Epithelial cell of prostate (primary cell): ENCODE data around the gene KDF1.
"Not testable (repeated sequence)": the region's sequence is repeated elsewhere in the genome, so short reads cannot be mapped to it uniquely, and the experiment has no call there.

Experiments
- DNase-seq: peaks from one replicate; pipeline ENCODE4 v3.0.0-alpha.2; 2011; ENCODE audit warnings: low read depth, low spot score
- H3K27ac ChIP-seq: fragments of 450-650 bp; 2 replicates; pipeline ENCODE4 v1.5.1; 2017; ENCODE audit warnings: mild to moderate bottlenecking

KDF1 gene

DNA sequence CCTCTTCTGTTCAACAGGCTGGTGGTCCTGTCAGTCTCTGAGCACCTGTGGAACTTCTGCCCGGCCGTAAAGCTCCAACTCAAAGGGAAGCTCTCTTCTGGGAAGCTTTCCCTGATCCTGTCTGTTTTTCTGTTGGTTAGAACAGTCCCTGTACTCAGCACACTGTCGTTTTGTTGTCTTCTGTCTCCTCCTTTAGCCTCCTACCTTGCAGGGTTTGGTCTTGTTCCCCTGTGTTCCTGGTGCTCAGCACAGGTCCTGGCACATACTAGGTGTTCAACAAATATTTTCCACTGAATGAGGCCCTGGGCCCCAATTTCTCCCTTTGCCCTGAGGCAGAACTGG is 328 bp upstream of the KDF1 start:
- H3K27ac ChIP-seq = peak overlapping the region; percentile 82

DNA sequence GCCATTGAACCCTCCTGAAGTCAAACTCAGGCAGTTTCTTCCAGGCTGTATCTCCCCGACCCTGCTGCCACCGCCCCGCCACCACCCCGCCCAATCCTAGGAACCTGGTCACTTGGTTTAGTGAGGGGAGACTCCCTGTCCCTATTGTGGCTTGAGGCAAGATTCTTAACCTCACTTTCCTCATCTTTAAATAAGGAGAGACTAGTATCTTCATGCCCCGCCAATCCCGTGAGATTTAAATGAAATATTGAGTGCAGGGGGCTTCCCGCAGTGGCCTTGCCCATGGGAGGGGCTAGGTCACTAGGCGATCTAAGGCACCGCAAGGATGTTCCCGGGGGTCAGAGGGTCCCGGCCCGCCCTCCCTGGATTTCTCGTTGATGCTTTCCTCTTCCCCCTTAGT is 998 bp downstream of the KDF1 start:
- peak overlapping the region; percentile 82 for H3K27ac ChIP-seq
- DNase-seq = no peak

More for the DNA sequence above, 328 bp upstream of the KDF1 start:
- DNase-seq = no peak

DNA sequence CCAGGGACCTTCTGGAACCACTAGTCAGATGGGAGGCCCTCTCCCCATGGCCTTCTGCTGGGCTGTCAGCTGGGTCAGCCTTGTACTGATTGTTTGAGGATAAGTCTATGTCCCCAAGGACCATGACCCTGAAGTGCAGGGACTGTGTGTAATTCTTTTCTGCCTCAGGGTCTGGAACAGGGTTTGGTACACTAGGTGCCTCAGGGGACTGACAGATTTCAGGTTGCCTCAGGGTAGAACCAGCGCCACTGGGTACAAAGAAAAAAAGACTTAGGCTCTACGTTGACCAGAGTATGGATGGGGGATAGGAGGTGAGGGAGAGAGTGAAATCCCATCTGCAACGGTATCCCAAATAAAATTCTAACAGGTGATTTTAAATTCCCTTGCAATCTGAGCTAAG is 3.0 kb downstream of the KDF1 start:
- no peak for DNase-seq
- H3K27ac ChIP-seq = no peak overlapping the region

DNA sequence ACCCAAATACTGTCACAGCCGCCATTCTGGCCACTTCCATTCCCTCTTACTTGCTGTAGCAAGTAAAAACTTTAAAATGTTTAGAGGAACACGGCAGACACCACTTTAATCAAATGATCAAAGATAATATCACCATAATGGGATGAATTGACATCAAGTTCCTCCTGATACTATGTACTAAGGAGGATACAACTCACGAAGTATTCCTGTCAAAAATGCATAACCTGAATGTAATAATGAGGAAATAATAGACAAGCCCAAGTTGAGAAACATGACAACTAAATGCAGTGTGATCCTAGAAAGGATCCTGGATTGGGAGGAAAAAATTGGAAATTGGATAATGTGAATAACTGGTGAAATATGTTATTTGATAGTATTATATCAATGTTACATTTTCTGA is 3.9 kb downstream of the KDF1 start:
- no peak for DNase-seq
- no peak overlapping the region for H3K27ac ChIP-seq

DNA sequence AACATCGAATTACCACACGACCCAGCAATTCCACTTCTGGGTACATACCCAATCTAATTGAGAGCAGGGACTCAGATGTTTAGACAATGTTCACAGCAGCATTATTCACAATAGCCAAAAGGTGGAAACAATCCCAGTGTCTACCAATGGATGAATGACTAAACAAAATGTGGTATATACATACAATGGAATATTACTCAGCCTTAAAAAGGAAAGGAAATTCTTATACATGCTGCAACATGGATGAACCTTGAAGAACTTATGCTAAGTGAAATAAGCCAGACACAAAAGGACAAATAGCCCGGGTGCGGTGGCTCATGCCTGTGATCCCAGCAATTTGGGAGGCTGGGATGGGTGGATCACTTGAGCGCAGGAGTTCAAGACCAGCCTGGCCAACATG is 6.9 kb downstream of the KDF1 start:
- DNase-seq = no peak
- no peak overlapping the region for H3K27ac ChIP-seq

DNA sequence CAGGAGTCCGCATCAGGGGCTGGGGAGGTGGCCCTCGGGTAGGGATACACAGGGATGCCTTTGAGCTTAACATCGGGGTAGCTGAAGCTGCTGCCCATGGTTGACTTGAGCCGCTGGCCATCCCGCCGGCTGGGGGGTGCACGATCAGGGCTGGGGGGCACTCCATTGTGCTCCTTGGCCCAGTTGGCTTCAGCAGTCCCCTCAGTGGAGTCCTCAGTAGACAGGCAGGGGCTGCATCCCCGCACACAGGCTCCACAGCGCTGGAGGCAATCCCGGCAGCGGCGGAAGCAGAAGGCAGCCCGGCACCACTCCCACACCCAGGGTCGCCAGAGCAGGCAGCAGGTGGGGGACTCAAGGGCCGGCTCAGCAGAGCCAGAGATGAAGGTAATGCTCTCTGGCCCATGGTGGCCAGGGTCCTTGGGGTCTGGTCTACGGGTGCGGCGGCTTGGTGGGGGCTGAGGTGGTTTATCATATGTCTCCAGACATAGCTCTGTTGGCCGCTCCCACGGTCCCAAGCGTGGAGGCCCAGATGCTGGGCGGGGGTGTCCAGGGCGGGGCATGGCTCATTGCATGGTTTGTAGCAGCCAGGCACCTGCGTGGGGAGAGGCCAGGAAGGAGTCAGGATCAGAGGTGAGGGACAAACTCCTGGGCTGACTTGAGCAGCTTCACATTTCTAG is 8.3 kb downstream of the KDF1 start:
- H3K27ac ChIP-seq = no peak overlapping the region
- DNase-seq = no peak

DNA sequence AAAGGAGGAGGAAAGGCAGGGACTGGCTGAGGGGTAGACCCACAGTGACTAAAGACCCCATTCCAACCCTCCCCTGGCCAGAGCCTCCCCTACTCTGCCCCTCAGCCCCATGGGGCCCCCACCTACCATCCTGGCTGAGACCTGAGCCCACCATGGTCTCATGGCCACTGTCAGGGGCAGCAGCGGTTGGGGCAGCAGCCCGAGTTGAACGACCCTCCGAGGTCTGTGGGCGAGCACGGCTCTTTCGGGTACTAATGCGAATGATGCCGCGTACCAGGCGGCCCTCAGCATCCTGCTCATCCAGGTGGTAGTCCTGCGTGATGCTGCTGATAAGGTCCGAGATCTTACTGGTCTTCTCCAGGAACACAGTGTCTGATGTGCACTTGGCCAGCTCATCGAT is 9.1 kb downstream of the KDF1 start:
- H3K27ac ChIP-seq = no peak overlapping the region

DNA sequence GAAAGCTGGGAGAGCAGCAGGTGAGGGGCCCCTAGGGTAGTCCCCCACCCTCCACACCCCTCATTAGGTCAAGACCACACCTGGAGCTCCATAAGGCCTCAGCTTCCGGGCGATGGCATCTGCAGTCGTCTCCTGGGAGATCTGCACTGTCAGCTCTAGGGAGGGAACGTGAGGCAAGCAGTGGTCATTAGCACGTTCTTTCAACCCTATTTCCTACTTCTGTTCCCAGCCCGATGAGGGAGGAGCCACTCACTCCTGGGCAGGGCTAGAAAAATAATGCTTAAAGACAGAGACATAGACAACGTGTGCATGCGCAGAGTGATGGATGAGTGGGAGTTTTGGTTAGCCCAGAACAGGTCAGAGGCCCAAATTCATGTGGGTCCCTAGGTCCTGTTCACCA is 9.7 kb downstream of the KDF1 start:
- H3K27ac ChIP-seq = no peak overlapping the region
- DNase-seq = no peak

More for the DNA sequence above, 9.1 kb downstream of the KDF1 start:
- no peak for DNase-seq

DNA sequence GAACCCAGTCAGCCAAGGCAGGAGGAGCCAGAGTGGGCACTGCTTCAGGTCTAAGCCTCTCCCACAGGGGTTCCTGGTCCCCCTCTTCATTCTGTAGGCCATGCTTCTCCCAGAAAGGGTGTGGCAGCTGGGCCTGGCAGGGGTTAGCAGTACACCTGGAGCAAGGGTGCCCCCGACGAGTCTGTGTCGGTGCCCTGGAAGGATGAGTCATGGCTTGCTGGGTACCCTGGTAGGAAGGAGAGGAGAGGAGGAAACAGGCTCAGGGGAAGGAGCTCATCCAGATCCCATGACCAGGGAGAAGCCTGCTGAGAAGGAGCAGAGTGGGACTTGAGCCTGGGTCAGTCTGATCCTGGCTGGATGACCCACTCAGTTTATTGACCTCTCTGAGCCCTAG is 10.3 kb downstream of the KDF1 start:
- DNase-seq = no peak
- H3K27ac ChIP-seq = no peak overlapping the region

DNA sequence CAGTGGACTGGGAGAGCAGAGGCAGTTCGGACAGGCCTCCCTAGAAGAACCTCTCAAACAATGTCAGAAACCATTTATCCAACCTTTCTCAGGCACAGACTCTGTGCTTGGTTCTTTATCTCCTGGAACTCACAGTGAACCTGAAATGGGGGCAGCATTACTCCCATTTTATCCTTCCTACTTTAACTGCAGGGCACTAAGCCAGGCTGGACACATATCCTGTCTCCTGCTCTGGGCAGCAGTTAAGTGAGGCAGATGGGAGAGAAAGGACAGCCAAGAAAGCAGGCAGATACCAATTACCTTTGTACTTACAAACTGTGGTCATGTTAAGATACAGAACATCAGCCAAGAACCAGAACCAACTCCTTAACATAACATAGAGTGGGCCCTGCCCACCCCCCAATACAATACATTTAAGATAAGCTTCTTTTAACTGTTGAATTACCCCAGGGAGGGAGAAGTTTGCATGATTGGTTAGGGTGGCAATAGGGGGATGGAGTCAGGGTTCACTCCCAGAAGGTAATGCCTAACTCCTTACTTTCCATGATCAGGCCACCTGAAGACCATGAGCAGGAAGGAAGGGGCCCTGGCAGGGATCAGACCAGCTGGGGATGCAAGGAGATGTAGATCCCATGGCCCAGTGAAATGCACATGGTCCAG is 10.9 kb downstream of the KDF1 start:
- no peak overlapping the region for H3K27ac ChIP-seq
- DNase-seq = no peak

DNA sequence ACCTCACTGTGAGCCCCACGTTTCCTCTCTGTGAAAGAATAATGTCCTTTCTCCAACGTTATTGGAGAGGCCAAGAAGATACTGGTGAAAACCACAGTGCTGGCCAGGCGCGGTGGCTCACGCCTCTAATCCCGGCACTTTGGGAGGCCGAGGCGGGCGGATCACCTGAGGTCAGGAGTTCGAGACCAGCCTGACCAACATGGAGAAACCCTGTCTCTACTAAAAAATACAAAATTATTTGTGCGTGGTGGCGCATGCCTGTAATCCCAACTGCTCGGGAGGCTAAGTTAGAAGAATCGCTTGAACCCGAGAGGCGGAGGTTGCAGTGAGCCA is 11.6 kb downstream of the KDF1 start:
- not testable (repeated sequence) for DNase-seq, H3K27ac ChIP-seq

DNA sequence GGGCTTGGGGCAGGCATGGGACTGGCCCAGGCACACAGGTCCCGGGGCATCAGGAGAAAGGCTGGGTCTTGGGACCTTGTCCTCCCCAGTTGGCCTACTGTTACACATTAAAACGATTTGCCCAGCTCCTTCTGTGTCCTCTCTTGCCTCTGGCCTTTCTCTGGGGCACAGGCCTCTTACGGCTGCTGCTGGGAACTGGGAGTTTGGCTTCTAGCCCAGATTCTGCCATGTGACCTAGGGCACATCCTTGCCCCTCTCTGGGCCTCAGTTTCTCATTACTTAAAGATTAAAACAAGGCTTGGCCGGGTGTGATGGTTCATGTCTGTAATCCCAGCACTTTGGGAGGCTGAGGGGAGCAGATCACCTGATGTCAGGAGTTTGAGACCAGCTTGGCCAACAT is 14.0 kb downstream of the KDF1 start:
- DNase-seq = no peak
- no peak overlapping the region for H3K27ac ChIP-seq

DNA sequence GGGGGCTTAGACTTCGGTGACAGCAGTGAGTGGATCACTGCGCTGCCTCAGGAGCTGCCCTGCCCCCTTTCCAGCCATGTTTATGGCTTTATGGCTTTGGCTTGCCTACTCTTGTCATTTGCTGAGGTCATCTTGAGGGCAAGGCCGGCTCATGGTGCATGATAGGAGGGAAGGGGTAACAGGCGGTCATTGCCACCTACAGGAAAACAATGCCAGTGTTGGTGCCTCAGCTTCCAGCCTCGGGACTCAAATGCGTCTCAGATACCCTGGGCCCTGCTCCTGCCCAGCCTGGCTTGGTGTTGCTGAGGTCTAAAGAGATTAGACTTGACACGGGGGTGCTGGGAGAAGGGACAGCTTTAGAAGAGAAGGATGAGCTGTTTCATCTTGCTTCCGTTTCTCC is 14.5 kb downstream of the KDF1 start:
- H3K27ac ChIP-seq = no peak overlapping the region

DNA sequence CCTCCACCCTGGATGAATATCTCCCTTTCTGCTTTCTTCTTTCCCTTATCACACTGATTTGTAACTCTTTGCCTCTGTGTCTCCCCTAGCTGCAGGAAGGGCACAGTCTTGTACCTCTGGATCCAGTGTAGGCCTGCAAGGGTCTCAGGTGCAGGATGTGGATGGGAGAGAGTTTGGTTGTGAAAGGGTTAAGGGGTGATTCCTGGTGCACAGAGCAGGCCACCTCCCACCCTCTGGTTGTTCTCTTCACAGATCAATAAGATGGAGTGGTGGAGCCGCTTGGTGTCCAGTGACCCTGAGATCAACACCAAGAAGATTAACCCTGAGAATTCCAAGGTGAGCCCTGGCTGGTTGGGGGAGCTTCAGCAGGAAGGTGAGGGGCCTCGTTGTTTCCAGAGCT is 15.1 kb downstream of the KDF1 start:
- DNase-seq = no peak
- H3K27ac ChIP-seq = no peak overlapping the region

More for the DNA sequence above, 14.5 kb downstream of the KDF1 start:
- no peak for DNase-seq

DNA sequence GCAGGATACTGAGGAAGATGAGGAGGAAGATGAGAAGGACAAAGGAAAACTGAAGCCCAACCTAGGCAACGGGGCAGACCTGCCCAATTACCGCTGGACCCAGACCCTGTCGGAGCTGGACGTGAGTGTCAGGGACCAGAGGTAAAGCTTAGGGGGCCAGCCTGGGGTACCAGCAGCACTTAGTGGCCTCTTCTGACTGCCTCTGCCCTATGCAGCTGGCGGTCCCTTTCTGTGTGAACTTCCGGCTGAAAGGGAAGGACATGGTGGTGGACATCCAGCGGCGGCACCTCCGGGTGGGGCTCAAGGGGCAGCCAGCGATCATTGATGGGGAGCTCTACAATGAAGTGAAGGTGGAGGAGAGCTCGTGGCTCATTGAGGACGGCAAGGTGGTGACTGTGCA is 17.6 kb downstream of the KDF1 start:
- DNase-seq = no peak
- no peak overlapping the region for H3K27ac ChIP-seq

DNA sequence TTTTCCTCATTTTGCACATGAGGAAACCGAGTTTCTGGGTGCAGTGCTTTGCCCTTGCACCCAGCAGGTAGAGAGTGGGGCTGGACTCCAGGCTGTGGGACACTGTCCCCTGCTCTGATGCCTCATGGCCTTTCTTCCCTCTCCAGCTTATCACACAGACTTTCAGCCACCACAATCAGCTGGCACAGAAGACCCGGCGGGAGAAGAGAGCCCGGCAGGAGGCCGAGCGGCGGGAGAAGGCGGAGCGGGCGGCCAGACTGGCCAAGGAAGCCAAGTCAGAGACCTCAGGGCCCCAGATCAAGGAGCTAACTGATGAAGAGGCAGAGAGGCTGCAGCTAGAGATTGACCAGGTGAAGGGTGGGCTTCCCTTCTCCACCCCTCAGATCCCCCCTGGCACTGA is 19.0 kb downstream of the KDF1 start:
- no peak for DNase-seq
- no peak overlapping the region for H3K27ac ChIP-seq

DNA sequence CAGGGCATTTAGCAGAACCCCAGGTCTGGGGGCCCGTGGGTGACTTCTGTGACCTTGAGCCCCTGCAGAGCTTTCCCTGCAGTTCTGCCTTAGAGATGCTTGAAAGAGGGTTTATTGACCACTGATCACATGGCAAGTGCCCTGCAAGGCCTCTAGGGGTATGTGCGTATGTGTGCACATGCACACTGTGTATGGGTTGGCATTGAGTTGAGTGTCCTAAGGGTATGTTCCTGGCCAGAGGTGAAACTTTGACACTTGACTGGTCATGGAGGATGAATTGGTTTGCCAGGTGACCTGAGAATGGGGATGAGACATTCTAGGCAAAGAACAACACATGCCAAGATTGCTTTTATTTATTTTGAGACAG is 21.6 kb downstream of the KDF1 start:
- H3K27ac ChIP-seq = no peak overlapping the region
- DNase-seq = no peak

DNA sequence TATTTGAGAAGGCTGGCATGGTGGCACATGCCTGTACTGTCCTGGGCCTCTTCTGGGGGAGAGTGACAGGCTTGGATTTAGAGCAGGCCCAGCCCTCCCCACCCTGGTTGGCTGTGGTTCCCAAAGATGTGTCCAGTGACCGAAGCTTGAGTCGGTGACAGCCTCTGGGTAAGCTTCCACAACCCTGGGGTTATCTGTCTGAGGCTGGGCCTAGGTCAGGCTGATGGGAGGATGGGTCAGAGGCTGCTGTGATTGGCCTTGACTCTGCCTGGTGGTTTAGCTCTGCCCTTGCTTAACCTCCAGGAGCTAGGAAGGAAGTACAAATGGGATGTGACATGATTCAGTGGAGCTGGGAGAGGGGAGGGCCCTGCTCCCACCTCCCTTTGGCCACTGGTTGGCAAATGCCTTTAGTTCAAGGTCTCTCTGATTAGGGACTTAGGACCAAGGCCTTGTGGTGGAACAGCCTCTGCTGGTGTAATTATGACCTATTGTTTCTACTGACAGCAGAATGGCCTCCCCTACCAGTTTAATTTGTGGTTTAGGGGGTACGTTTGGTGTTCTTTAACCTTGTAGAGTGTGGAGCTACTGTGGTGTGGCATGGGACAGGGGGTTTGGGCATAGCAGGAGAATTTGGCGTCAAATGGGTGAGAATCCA is 22.1 kb downstream of the KDF1 start:
- DNase-seq = no peak

DNA sequence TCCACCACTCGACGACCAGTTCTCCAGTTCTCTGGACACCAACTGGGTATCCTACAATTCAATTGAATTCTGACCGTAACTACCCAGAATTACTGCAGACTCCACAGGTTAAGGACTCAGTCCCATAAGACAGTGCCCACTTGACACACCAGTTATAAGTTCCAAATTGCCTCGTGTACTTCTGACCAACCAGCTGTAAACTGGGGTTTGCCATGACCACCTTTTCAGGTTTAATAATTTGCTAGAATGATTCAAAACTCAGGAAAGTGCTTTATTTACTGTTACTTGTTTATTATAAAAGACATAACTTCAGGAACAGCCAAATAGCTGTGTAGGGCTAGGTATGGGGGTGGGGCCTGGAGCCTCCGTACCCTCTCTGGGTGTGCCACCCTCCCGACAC is 23.4 kb downstream of the KDF1 start:
- no peak overlapping the region for H3K27ac ChIP-seq
- DNase-seq = no peak

More for the DNA sequence above, 22.1 kb downstream of the KDF1 start:
- H3K27ac ChIP-seq = no peak overlapping the region

DNA sequence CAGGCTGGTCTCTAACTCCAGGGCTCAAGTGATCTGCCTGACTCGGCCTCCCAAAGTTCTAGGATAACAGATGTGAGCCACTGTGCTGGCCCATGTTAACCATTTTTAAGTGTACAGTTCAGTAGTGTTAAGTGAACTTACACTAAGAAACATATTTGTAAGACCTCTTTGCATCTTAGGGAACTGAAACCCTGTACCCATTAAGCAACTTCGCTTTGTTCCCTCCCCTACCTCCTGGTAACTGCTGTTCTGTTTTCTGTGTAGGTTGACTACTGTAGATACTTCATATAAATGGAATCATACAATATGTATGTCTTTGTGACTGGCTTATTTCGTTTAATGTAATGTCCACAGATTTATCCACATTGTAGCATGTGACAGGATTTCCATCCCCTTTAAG is 27.7 kb downstream of the KDF1 start:
- H3K27ac ChIP-seq = no peak overlapping the region
- DNase-seq = no peak

DNA sequence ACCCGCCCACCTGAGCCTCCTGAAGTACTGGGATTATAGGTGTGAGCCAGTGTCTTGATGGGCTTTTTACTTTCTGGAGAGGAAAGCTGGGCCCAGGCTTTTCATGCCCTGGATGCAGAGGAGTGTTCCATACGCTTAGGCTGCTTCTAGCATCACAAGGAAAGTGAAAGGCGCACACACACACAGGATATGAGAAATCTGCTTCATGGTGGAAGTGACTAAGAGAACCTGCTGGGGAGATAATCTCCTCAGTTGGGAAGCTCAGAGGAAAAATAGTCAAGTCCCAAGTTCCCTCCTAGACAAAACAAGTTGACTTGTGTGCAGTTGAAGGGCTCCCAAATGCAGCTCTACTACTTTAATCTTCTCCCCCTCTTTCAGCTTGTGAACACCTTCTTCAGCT is 36.6 kb downstream of the KDF1 start:
- H3K27ac ChIP-seq = peak overlapping the region; percentile 65
- DNase-seq = no peak

DNA sequence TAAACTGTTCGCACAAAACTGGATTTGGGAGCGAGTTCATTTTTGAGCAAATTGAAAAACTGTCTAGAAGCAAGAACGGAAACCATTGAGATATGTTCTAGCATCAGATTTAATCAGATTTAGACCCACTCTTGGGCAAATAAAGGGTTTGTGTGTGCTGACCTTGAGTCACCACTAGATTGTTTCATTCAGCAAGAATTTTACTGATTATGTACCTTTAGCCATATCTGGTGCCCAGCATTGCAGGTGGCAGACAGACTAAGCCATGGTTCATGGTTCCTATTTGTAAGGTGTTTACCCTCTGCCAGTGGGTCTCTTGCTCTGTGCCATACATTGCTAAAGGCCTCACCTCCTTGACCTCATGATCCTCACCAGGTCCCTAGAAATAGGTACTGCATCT is 37.4 kb downstream of the KDF1 start:
- DNase-seq = no peak
- H3K27ac ChIP-seq = peak overlapping the region; percentile 65
